SU-DHL-6 (cell line): Measurements from ENCODE around the gene LRCH1.
A peak's percentile ranks its signal among the peaks of the same experiment; 100 is the strongest.

Source experiments
- H2AFZ ChIP-seq: fragments of 200-600 bp; sonication (generic); 2 replicates; pipeline ENCODE4 v1.6.1; 2014; ENCODE audit warnings: low read depth, mild to moderate bottlenecking, moderate library complexity, mixed read lengths, antibody characterized with exemption, low read length; ENCODE audit not compliant: severe bottlenecking
- H3F3A ChIP-seq: fragments of 200-600 bp; shearing (Covaris generic); 2 replicates; pipeline ENCODE4 v1.6.0; 2016; ENCODE audit warnings: antibody characterized with exemption, mild to moderate bottlenecking; ENCODE audit not compliant: insufficient read depth
- H3K27ac ChIP-seq: fragments of 200-600 bp; sonication (generic); 2 replicates; pipeline ENCODE4 v1.5.1; 2016; ENCODE audit warnings: low read depth, mild to moderate bottlenecking, low read length, moderate library complexity, mixed read lengths
- H3K27me3 ChIP-seq: fragments of 200-600 bp; sonication (generic), shearing (Covaris generic); 2 replicates; pipeline ENCODE4 v1.6.0; 2014; ENCODE audit warnings: mild to moderate bottlenecking, low read length
- H3K36me3 ChIP-seq: fragments of 200-600 bp; sonication (generic); 2 replicates; pipeline ENCODE4 v1.6.1; 2014; ENCODE audit warnings: mild to moderate bottlenecking, low read length, mixed read lengths
- H3K4me2 ChIP-seq: fragments of 300-600, 200-600 bp; shearing (Covaris generic), sonication (generic); 2 replicates; pipeline ENCODE4 v1.6.0; 2014; ENCODE audit warnings: low read length, low read depth, mild to moderate bottlenecking; ENCODE audit not compliant: poor library complexity, severe bottlenecking
- H3K4me3 ChIP-seq: fragments of 200-600 bp; sonication (generic); 2 replicates; pipeline ENCODE4 v1.5.1; 2014; ENCODE audit warnings: antibody characterized with exemption, low read length, mild to moderate bottlenecking, mixed read lengths; ENCODE audit not compliant: insufficient read depth, poor library complexity, severe bottlenecking
- H3K79me2 ChIP-seq: fragments of 200-600 bp; sonication (generic); 2 replicates; pipeline ENCODE4 v1.6.1; 2014; ENCODE audit warnings: mild to moderate bottlenecking, low read length, moderate library complexity; ENCODE audit not compliant: insufficient read depth
- H3K9ac ChIP-seq: fragments of 200-600 bp; sonication (generic); 2 replicates; pipeline ENCODE4 v1.7.0; 2014; ENCODE audit warnings: mild to moderate bottlenecking, low read length
- H3K9me2 ChIP-seq: fragments of 200-600 bp; sonication (generic); replicated peaks from 2 replicates; pipeline ENCODE4 v1.6.1; 2014; ENCODE audit warnings: low read length; ENCODE audit not compliant: insufficient read depth
- H3K9me3 ChIP-seq: fragments of 200-600 bp; sonication (generic); 2 replicates; pipeline ENCODE4 v1.6.1; 2014; ENCODE audit warnings: low read length, mixed read lengths; ENCODE audit not compliant: insufficient read depth
- H4K20me1 ChIP-seq: fragments of 200-600 bp; sonication (generic); 2 replicates; pipeline ENCODE4 v1.6.1; 2014; ENCODE audit warnings: low read depth, mild to moderate bottlenecking, antibody characterized with exemption, low read length, moderate library complexity, mixed read lengths
- EZH2phosphoT487 ChIP-seq: fragments of 200-600 bp; sonication (generic), shearing (Covaris generic); conservative IDR thresholded peaks from 2 replicates; pipeline ENCODE4 v1.6.1; 2018; ENCODE audit warnings: mild to moderate bottlenecking, antibody characterized with exemption, low read length, moderate library complexity, mixed read lengths
- TF ChIP-seq, protein P1 (sequence below): fragments of 200-600 bp; sonication (generic); IDR thresholded peaks from one replicate; pipeline ENCODE4 v1.5.1; 2017; ENCODE audit warnings: antibody characterized with exemption, mild to moderate bottlenecking, low read length, moderate library complexity; ENCODE audit not compliant: insufficient read depth, poor library complexity, severe bottlenecking

The LRCH1 gene

DNA sequence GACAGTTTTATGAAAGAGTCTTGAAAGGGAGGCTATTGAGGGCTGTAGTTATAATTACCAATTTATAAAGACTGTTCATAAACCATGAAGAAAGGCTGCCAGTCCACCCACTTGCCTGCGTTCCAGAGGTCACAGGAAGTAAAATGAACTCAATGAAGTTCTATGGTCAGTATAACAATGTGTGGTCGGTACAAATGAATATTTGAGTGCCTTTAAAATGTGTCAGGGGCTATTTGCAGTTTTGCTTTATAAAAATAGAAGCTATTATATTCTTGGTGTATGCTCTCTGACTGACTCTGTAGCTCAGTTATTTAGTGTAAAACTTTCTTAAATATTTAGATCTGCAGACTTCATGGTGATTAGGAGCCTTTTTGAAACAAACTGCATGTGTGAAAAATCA lies 197.0 kb downstream of the LRCH1 start:
- no peaks in the 10 kb centered on the region; the same call in 1 of the 2 replicates for H3F3A ChIP-seq
- H3K4me3 ChIP-seq = no peak overlapping the region
- no peak overlapping the region for H3K9ac ChIP-seq
- H3K4me2 ChIP-seq = no peak overlapping the region
- no peaks in the 10 kb centered on the region for H3K36me3 ChIP-seq
- H3K79me2 ChIP-seq = no peaks in the 10 kb centered on the region
- H2AFZ ChIP-seq = no peak overlapping the region
- no peak overlapping the region for H3K27ac ChIP-seq
- no peaks in the 10 kb centered on the region for H3K9me2 ChIP-seq
- no peaks in the 10 kb centered on the region for H3K9me3 ChIP-seq
- no peaks in the 10 kb centered on the region for H3K27me3 ChIP-seq
- H4K20me1 ChIP-seq = no peaks in the 10 kb centered on the region
- TF ChIP-seq EZH2phosphoT487 = no peak
- TF ChIP-seq, protein P1, sequence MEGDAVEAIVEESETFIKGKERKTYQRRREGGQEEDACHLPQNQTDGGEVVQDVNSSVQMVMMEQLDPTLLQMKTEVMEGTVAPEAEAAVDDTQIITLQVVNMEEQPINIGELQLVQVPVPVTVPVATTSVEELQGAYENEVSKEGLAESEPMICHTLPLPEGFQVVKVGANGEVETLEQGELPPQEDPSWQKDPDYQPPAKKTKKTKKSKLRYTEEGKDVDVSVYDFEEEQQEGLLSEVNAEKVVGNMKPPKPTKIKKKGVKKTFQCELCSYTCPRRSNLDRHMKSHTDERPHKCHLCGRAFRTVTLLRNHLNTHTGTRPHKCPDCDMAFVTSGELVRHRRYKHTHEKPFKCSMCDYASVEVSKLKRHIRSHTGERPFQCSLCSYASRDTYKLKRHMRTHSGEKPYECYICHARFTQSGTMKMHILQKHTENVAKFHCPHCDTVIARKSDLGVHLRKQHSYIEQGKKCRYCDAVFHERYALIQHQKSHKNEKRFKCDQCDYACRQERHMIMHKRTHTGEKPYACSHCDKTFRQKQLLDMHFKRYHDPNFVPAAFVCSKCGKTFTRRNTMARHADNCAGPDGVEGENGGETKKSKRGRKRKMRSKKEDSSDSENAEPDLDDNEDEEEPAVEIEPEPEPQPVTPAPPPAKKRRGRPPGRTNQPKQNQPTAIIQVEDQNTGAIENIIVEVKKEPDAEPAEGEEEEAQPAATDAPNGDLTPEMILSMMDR = no peak

DNA sequence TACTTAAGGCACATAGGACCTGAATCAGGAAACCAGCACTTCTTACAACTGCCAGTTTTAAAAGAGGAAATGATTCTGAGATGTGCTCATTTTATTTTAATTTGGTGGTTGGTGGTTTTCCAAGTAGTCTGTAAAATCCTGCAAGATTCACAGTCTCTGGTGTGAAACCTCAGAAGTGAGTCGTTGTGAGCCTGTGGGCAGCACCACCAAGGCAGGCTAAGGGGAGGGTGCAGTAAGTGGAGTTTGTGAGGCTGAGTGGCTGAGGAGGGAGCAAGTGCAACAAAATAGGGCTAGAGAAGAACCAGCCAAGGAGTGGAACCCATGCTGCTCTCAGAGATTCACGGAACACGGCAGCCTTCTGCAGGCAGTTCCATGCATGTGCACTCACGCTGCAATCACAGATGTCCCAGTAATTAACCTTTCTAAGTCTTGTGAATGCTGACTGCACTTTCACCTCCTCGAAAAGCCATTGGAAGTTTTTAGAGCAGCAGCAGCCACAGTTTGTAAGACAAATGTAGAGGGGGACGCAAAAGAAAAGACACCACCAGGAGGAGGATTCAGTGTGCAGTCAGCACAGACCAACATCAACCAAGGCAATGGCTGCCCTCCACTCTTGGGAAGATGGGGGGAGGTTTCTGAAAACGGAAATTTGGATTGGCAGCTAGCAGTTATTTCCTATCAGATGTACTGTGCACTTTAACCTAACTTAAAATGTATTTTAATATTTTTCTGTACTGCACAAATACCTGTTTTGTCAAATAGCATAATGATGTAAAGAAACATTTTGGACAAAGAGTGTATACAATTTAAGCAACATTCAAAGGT lies 199.1 kb downstream of the LRCH1 start:
- TF ChIP-seq EZH2phosphoT487 = no peak
- TF ChIP-seq, protein P1 = no peak
- H3K27ac ChIP-seq = peak overlapping the region; percentile 51; the same call in 1 of the 2 replicates
- no peaks in the 10 kb centered on the region for H3K79me2 ChIP-seq
- no peaks in the 10 kb centered on the region; the same call in 1 of the 2 replicates for H3F3A ChIP-seq
- H4K20me1 ChIP-seq = no peaks in the 10 kb centered on the region
- no peak overlapping the region for H2AFZ ChIP-seq
- no peak overlapping the region for H3K9ac ChIP-seq
- H3K9me2 ChIP-seq = no peaks in the 10 kb centered on the region
- no peaks in the 10 kb centered on the region for H3K36me3 ChIP-seq
- H3K27me3 ChIP-seq = no peaks in the 10 kb centered on the region
- H3K4me2 ChIP-seq = no peak overlapping the region
- H3K4me3 ChIP-seq = no peak overlapping the region
- no peaks in the 10 kb centered on the region for H3K9me3 ChIP-seq

DNA sequence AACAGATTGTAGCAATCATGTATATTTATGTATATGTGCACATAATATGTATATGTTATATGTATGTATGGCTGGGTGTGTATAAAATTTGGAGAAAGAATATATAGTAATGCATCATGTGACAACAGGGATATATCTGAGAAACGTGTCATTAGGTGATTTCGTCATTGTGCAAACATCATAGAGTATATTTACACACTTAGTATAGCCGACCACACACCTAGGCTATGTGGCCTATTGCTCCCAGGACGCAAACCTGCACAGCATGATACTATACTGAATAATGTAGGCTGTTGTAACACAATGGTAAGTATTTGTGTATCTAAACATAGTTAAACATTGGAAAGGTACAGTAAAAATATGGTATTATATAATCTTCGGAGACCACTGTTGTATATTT lies 200.2 kb downstream of the LRCH1 start:
- no peaks in the 10 kb centered on the region for H3K36me3 ChIP-seq
- H3K9me3 ChIP-seq = no peaks in the 10 kb centered on the region
- H3K4me2 ChIP-seq = no peak overlapping the region
- H3K27ac ChIP-seq = no peak overlapping the region
- TF ChIP-seq, protein P1 = no peak
- no peak for TF ChIP-seq EZH2phosphoT487
- H3K9ac ChIP-seq = no peak overlapping the region
- H3F3A ChIP-seq = no peaks in the 10 kb centered on the region; the same call in 1 of the 2 replicates
- H2AFZ ChIP-seq = no peak overlapping the region
- H3K4me3 ChIP-seq = no peak overlapping the region
- no peaks in the 10 kb centered on the region for H3K79me2 ChIP-seq
- H3K27me3 ChIP-seq = no peaks in the 10 kb centered on the region
- H3K9me2 ChIP-seq = no peaks in the 10 kb centered on the region
- H4K20me1 ChIP-seq = no peaks in the 10 kb centered on the region
